SU-DHL-6 (cell line): ENCODE data around the gene ARHGEF11.

ENCODE experiments used
- H2AFZ ChIP-seq: fragments of 200-600 bp; sonication (generic); 2 replicates; pipeline ENCODE4 v1.6.1; 2014; ENCODE audit warnings: low read depth, mild to moderate bottlenecking, moderate library complexity, mixed read lengths, antibody characterized with exemption, low read length; ENCODE audit not compliant: severe bottlenecking
- H3F3A ChIP-seq: fragments of 200-600 bp; shearing (Covaris generic); 2 replicates; pipeline ENCODE4 v1.6.0; 2016; ENCODE audit warnings: antibody characterized with exemption, mild to moderate bottlenecking; ENCODE audit not compliant: insufficient read depth
- H3K27ac ChIP-seq: fragments of 200-600 bp; sonication (generic); 2 replicates; pipeline ENCODE4 v1.5.1; 2016; ENCODE audit warnings: low read depth, mild to moderate bottlenecking, low read length, moderate library complexity, mixed read lengths
- H3K27me3 ChIP-seq: fragments of 200-600 bp; sonication (generic), shearing (Covaris generic); 2 replicates; pipeline ENCODE4 v1.6.0; 2014; ENCODE audit warnings: mild to moderate bottlenecking, low read length
- H3K36me3 ChIP-seq: fragments of 200-600 bp; sonication (generic); 2 replicates; pipeline ENCODE4 v1.6.1; 2014; ENCODE audit warnings: mild to moderate bottlenecking, low read length, mixed read lengths
- H3K4me2 ChIP-seq: fragments of 300-600, 200-600 bp; shearing (Covaris generic), sonication (generic); 2 replicates; pipeline ENCODE4 v1.6.0; 2014; ENCODE audit warnings: low read length, low read depth, mild to moderate bottlenecking; ENCODE audit not compliant: poor library complexity, severe bottlenecking
- H3K4me3 ChIP-seq: fragments of 200-600 bp; sonication (generic); 2 replicates; pipeline ENCODE4 v1.5.1; 2014; ENCODE audit warnings: antibody characterized with exemption, low read length, mild to moderate bottlenecking, mixed read lengths; ENCODE audit not compliant: insufficient read depth, poor library complexity, severe bottlenecking
- H3K79me2 ChIP-seq: fragments of 200-600 bp; sonication (generic); 2 replicates; pipeline ENCODE4 v1.6.1; 2014; ENCODE audit warnings: mild to moderate bottlenecking, low read length, moderate library complexity; ENCODE audit not compliant: insufficient read depth
- H3K9ac ChIP-seq: fragments of 200-600 bp; sonication (generic); 2 replicates; pipeline ENCODE4 v1.7.0; 2014; ENCODE audit warnings: mild to moderate bottlenecking, low read length
- H3K9me2 ChIP-seq: fragments of 200-600 bp; sonication (generic); replicated peaks from 2 replicates; pipeline ENCODE4 v1.6.1; 2014; ENCODE audit warnings: low read length; ENCODE audit not compliant: insufficient read depth
- H3K9me3 ChIP-seq: fragments of 200-600 bp; sonication (generic); 2 replicates; pipeline ENCODE4 v1.6.1; 2014; ENCODE audit warnings: low read length, mixed read lengths; ENCODE audit not compliant: insufficient read depth
- H4K20me1 ChIP-seq: fragments of 200-600 bp; sonication (generic); 2 replicates; pipeline ENCODE4 v1.6.1; 2014; ENCODE audit warnings: low read depth, mild to moderate bottlenecking, antibody characterized with exemption, low read length, moderate library complexity, mixed read lengths
- EZH2phosphoT487 ChIP-seq: fragments of 200-600 bp; sonication (generic), shearing (Covaris generic); conservative IDR thresholded peaks from 2 replicates; pipeline ENCODE4 v1.6.1; 2018; ENCODE audit warnings: mild to moderate bottlenecking, antibody characterized with exemption, low read length, moderate library complexity, mixed read lengths
- TF ChIP-seq, protein P1 (sequence below): fragments of 200-600 bp; sonication (generic); IDR thresholded peaks from one replicate; pipeline ENCODE4 v1.5.1; 2017; ENCODE audit warnings: antibody characterized with exemption, mild to moderate bottlenecking, low read length, moderate library complexity; ENCODE audit not compliant: insufficient read depth, poor library complexity, severe bottlenecking

The ARHGEF11 gene

DNA sequence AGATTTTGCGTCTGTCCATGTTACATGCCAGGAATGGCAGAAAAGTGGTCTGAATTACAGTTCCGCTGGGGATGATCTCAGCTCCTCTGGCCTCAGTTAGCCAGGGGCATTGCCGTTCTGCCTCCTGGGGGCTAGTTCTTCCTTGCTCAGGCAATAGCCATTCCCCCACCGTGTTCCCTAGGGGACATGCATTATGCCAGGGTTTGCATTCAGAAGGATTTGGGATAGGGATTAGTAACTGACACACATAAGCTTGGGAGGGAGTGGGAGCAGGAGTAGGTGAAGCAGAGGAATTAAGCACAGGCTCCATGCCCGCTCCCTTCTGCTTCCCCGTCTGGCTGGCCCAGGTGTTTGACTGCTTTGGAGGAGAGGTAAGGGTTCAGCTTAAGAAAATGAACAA lies 112.4 kb downstream of the ARHGEF11 start:
- TF ChIP-seq EZH2phosphoT487 = no peak
- TF ChIP-seq, protein P1, sequence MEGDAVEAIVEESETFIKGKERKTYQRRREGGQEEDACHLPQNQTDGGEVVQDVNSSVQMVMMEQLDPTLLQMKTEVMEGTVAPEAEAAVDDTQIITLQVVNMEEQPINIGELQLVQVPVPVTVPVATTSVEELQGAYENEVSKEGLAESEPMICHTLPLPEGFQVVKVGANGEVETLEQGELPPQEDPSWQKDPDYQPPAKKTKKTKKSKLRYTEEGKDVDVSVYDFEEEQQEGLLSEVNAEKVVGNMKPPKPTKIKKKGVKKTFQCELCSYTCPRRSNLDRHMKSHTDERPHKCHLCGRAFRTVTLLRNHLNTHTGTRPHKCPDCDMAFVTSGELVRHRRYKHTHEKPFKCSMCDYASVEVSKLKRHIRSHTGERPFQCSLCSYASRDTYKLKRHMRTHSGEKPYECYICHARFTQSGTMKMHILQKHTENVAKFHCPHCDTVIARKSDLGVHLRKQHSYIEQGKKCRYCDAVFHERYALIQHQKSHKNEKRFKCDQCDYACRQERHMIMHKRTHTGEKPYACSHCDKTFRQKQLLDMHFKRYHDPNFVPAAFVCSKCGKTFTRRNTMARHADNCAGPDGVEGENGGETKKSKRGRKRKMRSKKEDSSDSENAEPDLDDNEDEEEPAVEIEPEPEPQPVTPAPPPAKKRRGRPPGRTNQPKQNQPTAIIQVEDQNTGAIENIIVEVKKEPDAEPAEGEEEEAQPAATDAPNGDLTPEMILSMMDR = no peak
- H3K36me3 ChIP-seq = no peaks in the 10 kb centered on the region
- no peaks in the 10 kb centered on the region for H3F3A ChIP-seq
- no peaks in the 10 kb centered on the region for H3K79me2 ChIP-seq
- no peak overlapping the region for H3K9ac ChIP-seq
- no peak overlapping the region for H3K4me2 ChIP-seq
- H4K20me1 ChIP-seq = no peaks in the 10 kb centered on the region
- no peaks in the 10 kb centered on the region for H3K9me2 ChIP-seq
- H3K27me3 ChIP-seq = no peaks in the 10 kb centered on the region
- H3K4me3 ChIP-seq = no peak overlapping the region
- H3K9me3 ChIP-seq = no peaks in the 10 kb centered on the region
- no peak overlapping the region for H3K27ac ChIP-seq
- H2AFZ ChIP-seq = no peak overlapping the region

DNA sequence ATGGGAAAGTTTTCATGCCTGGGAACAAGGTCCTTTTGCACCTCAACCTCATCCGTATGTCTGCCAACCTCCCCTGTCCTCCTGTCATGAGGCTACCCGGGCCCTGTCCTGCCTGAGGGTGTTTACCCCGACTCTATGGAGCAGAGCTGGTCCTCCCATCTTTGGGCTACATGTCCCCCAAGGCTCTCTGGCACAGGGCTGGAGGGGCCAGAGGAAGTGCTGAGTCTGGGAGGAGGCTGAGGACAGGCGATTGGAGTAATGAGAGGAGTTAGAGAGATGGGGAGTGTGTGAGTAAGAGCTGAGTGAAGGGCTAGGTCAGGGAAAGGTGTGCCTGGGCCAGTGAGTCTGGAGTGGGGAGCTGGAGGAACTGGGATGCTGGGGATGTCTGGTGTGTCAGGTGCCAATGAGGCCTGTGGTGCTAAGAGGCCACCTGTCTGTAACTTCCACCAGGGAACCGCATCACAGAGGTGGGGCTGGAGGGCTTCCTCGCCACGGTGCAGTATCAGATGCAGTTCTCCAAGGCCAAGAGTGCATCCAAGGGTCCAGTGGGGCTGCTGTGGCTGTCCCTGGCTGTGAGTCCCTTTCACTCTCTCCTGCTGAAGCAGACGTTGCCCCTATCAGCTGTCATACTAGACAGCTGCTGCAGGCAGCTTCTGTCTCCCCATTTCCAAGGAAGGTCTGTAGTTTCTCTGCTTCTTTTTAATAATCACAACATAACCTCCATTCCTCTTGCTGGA lies 113.4 kb downstream of the ARHGEF11 start:
- H3K9ac ChIP-seq = no peak overlapping the region
- TF ChIP-seq, protein P1 = no peak
- no peak for TF ChIP-seq EZH2phosphoT487
- no peak overlapping the region for H3K4me3 ChIP-seq

DNA sequence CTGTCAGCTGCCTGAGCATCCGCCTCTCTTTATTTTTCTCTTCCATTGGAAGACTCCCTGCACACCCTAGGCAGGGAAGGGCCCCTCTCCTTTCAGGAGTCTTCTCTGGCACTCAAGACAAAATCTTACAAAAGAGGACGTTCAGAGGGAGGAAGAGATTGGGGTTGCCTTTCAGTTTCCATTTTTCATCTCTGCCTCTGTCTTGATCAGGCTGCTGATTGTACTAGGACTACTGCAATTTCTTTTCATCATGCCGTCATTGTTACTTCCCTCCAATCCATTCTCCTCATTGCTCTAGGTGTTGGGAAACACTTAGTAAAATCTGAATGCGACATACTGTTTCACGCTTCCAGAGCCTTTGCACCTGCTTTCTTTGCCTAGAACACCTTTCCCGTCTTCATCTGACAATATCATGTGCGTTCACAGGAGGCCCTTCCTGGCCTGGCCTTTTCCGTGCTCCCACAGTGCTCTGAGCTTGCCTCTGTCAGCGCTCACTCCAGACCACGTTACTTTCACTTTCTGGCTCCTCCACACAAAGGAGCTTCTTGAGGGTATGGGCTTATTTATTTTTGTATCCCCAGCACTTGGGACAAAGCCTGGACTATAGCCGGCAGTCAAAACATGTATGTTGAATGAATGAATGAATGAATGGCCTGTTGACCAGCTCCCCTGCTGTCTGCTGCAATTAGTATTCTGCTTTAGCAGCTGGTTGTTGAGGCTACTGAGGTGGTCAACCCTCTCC lies 114.2 kb downstream of the ARHGEF11 start:
- Histone ChIP-seq H3K9me2 (no peaks in the 10 kb centered on the region), H3K27ac (no peak overlapping the region), H3K9ac (no peak overlapping the region), H2AFZ (no peak overlapping the region), H3K9me3 (no peaks in the 10 kb centered on the region), H3K4me2 (no peak overlapping the region), H3K4me3 (no peak overlapping the region), H3K36me3 (no peaks in the 10 kb centered on the region), H3K27me3 (no peaks in the 10 kb centered on the region), H4K20me1 (no peaks in the 10 kb centered on the region), H3K79me2 (no peaks in the 10 kb centered on the region), H3F3A (no peaks in the 10 kb centered on the region)
- TF ChIP-seq, protein P1 = no peak
- TF ChIP-seq EZH2phosphoT487 = no peak

More for the DNA sequence above, 113.4 kb downstream of the ARHGEF11 start:
- H4K20me1 ChIP-seq = no peaks in the 10 kb centered on the region
- no peaks in the 10 kb centered on the region for H3K27me3 ChIP-seq
- H2AFZ ChIP-seq = no peak overlapping the region
- no peaks in the 10 kb centered on the region for H3K79me2 ChIP-seq
- no peak overlapping the region for H3K27ac ChIP-seq
- H3K9me3 ChIP-seq = no peaks in the 10 kb centered on the region
- H3K36me3 ChIP-seq = no peaks in the 10 kb centered on the region
- no peak overlapping the region for H3K4me2 ChIP-seq
- H3F3A ChIP-seq = no peaks in the 10 kb centered on the region
- H3K9me2 ChIP-seq = no peaks in the 10 kb centered on the region
